A673 (cell line): ENCODE measurements around the gene CARD11.

Experiments
- EZH2 ChIP-seq: fragments of 200-600 bp; sonication (generic); IDR thresholded peaks from 2 replicates; pipeline ENCODE4 v1.6.1; 2017; ENCODE audit warnings: borderline replicate concordance, low read depth, mild to moderate bottlenecking, mixed read lengths, antibody characterized with exemption, low read length; ENCODE audit not compliant: poor library complexity, severe bottlenecking
- TF ChIP-seq, protein P1 (sequence below): fragments of 300-800, 200-600 bp; sonication (generic); conservative IDR thresholded peaks from 2 replicates; pipeline ENCODE4 v1.5.1; 2017; ENCODE audit warnings: low read depth, mild to moderate bottlenecking, antibody characterized with exemption, low read length, moderate library complexity, mixed read lengths

DNA sequence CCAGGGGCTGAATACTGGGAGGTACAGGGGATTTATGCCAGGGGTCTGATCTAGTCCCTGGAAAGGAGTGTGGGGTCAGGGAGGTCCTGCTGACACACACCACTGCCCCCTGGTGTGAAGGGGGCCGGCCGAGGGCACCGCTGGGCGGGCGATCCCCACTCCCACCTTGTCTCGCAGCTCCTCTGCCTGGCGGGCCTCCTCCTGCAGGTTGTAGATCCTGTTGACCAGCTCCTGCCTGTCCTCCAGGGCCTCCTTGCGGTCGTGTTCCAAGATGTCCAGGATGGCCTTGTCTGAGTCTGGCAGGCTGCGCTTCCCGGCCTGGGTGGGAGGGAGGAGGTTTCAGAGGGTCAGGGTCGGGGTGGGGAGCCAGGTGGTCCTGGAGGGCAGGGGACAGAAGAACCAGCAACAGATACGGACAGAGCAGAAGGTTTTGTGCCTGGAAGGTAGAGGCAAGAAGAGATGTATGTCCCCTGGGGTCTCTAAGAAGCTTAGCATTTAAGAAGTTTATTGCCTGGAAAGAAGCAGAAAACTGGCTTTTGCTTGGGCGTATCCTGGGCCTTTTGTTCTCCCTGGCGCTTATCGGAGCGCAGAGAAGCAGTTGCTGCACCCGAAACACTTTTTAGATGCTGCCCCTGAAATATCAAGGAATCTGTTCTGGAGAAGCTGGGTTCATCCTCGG, 105.0 kb downstream of the CARD11 start:
- TF ChIP-seq, protein P1, sequence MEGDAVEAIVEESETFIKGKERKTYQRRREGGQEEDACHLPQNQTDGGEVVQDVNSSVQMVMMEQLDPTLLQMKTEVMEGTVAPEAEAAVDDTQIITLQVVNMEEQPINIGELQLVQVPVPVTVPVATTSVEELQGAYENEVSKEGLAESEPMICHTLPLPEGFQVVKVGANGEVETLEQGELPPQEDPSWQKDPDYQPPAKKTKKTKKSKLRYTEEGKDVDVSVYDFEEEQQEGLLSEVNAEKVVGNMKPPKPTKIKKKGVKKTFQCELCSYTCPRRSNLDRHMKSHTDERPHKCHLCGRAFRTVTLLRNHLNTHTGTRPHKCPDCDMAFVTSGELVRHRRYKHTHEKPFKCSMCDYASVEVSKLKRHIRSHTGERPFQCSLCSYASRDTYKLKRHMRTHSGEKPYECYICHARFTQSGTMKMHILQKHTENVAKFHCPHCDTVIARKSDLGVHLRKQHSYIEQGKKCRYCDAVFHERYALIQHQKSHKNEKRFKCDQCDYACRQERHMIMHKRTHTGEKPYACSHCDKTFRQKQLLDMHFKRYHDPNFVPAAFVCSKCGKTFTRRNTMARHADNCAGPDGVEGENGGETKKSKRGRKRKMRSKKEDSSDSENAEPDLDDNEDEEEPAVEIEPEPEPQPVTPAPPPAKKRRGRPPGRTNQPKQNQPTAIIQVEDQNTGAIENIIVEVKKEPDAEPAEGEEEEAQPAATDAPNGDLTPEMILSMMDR = no peak
- no peak for TF ChIP-seq EZH2
